Measurements from ENCODE around the gene EEFSEC. TPM values are rescaled to one million over a fixed set of nuclear protein-coding genes. Genes with fewer than 3 reads are reported as not detected.

Gene EEFSEC
- total RNA-seq, 4 donors from 2014 or later, result 9.1 to 17.4 (median 15.8) TPM

DNA sequence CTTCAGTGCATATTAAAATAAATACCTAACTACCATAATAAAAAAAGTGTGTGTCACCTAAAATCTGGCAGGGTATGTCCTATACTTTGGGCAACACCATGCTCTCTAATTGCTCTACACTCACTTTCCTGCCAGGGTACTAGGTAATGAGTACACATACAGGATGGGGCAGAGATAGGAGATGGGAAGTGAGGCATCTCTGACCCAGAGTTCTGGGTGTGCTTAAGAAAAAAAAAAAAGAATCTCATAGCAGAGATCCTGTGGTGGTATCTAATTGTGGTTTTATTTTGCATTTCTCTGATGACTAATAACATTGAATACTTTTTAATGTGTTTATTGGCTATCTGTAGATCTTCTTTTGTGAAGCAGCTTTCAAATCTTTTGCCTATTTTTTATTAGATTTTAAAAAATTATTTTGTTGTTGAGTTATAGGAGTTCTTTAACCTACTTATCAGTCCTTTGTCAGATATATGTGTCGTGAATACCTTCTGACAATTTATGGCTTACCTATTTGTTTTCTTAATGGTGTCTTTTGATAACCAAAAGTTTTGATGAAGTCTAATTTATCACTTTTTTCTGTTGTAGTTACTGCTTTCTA lies 48.0 kb downstream of the EEFSEC start:
- peak; percentile 14 for DNase-seq (ENCODE audit: extremely low spot score)
- 97% methylated on average over 1 of the region's 1 CpG for WGBS
- no peaks in the 10 kb centered on the region for H3K9me3 ChIP-seq
- intact Hi-C loops (cut with DNase I), result no loop called here
- H3K36me3 ChIP-seq, result no peaks in the 10 kb centered on the region
- H3K27ac ChIP-seq (replicated peaks in 1 of 4), result no peak overlapping the region
- H3K4me3 ChIP-seq, result no peak overlapping the region
- H3K27me3 ChIP-seq, result no peaks in the 10 kb centered on the region
- H3K4me1 ChIP-seq, result peaks cover 0 to 9% (median 4%) of the 10 kb centered on the region in 4 donors
- TF ChIP-seq POLR2AphosphoS5 (IDR thresholded peaks at IDR 0.05) (no peak), EP300 (IDR thresholded peaks at IDR 0.05) (no peak), POLR2A (IDR thresholded peaks at IDR 0.05; ENCODE audit: low read depth) (no peak)
- TF ChIP-seq, protein P1, sequence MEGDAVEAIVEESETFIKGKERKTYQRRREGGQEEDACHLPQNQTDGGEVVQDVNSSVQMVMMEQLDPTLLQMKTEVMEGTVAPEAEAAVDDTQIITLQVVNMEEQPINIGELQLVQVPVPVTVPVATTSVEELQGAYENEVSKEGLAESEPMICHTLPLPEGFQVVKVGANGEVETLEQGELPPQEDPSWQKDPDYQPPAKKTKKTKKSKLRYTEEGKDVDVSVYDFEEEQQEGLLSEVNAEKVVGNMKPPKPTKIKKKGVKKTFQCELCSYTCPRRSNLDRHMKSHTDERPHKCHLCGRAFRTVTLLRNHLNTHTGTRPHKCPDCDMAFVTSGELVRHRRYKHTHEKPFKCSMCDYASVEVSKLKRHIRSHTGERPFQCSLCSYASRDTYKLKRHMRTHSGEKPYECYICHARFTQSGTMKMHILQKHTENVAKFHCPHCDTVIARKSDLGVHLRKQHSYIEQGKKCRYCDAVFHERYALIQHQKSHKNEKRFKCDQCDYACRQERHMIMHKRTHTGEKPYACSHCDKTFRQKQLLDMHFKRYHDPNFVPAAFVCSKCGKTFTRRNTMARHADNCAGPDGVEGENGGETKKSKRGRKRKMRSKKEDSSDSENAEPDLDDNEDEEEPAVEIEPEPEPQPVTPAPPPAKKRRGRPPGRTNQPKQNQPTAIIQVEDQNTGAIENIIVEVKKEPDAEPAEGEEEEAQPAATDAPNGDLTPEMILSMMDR (IDR thresholded peaks at IDR 0.05), result no peak

DNA sequence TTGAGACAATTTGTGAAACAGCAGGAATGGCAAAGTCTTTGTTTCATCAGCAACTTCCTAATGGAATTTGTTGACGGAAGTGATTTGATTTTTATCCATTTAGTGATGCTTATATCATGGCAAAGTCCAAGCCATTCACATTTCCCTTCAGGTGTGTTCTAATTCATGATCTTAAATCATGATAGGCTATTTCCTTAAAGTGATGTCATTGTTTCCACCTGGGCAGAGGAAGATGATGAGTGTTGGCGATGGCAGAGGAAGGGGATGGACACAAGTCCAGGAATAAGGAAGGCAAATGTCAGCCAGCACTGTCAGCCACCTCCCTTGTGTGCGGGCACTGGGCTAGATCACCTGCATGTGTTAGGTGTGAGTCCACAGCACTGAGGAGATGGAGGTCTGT lies 49.9 kb downstream of the EEFSEC start:
- Histone ChIP-seq H3K4me3 (no peak overlapping the region), H3K36me3 (no peaks in the 10 kb centered on the region), H3K27me3 (no peaks in the 10 kb centered on the region), H3K27ac (replicated peaks in 1 of 4) (no peak overlapping the region), H3K9me3 (no peaks in the 10 kb centered on the region), H3K4me1 (peaks cover 0 to 4% (median 0%) of the 10 kb centered on the region in 4 donors)
- no peak for DNase-seq (ENCODE audit: extremely low spot score)
- TF ChIP-seq, protein P1 (IDR thresholded peaks at IDR 0.05), result no peak
- TF ChIP-seq POLR2AphosphoS5 (IDR thresholded peaks at IDR 0.05) (no peak), POLR2A (IDR thresholded peaks at IDR 0.05; ENCODE audit: low read depth) (no peak), EP300 (IDR thresholded peaks at IDR 0.05) (no peak)
- 98% methylated on average over 3 of the region's 3 CpGs for WGBS
- intact Hi-C loops (cut with DNase I), result no loop called here

DNA sequence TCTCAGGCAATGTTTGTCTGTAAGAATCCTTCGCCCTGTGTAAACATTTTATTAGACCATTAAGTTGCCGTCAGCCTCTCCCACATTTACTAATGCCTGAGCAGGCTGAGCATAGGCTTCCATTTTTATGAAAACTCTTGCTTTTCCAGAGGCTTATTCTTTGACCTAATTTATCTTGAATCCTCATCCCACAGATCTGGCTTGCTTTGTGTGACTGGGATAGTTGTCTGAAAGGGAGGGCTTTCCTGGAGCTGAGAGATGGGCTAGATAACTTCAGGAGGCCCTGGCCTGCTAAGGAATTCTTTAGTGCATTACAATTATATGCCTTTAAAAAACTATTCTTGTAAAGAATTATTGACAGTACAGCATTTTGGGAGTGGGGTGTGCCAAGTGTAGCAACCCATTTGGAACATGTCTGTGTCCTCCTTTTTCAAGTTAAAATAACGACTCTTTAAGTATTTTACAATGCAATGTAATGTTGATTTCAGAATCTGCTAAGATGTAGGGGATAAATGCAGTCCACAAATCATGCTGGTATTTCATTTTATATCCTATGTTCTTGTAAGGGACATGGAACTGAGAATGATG lies 52.4 kb downstream of the EEFSEC start:
- no peak for DNase-seq (ENCODE audit: extremely low spot score)

DNA sequence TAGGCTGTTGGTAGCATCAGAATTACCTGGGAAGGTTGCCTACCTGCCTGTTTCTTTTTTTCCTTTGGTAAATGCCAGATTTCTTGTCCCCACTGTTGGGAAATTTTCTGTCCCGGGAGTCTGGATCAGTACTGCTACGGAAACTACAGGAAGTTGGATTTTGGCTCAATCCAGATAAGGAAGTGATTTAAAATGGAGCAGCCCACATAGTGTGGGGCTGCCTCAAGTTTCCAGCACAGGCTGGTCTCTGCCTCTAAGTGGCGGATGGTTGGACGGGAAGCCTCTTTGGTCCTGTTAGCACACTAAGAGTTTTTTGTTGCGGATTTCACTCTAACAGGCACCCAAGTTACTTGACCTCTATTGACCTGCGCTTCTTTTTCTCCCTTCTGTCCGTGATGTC lies 54.7 kb downstream of the EEFSEC start:
- H3K36me3 ChIP-seq, result no peaks in the 10 kb centered on the region
- 90% methylated on average over 7 of the region's 7 CpGs for WGBS
- H3K27ac ChIP-seq (replicated peaks in 1 of 4), result no peak overlapping the region
- no peak for DNase-seq (ENCODE audit: extremely low spot score)
- no peak for TF ChIP-seq POLR2AphosphoS5 (IDR thresholded peaks at IDR 0.05)
- TF ChIP-seq EP300 (IDR thresholded peaks at IDR 0.05), result no peak
- no peak for TF ChIP-seq POLR2A (IDR thresholded peaks at IDR 0.05; ENCODE audit: low read depth)
- TF ChIP-seq, protein P1 (IDR thresholded peaks at IDR 0.05), result no peak
- H3K27me3 ChIP-seq, result no peaks in the 10 kb centered on the region
- H3K4me3 ChIP-seq, result no peak overlapping the region
- intact Hi-C loops (cut with DNase I), result no loop called here
- peaks cover 0 to 13% (median 5%) of the 10 kb centered on the region in 4 donors for H3K4me1 ChIP-seq
- no peaks in the 10 kb centered on the region for H3K9me3 ChIP-seq

More for the DNA sequence above, 52.4 kb downstream of the EEFSEC start:
- intact Hi-C loops (cut with DNase I), result no loop called here
- Histone ChIP-seq H3K27ac (replicated peaks in 1 of 4) (no peak overlapping the region), H3K4me1 (peaks cover 0 to 10% (median 2%) of the 10 kb centered on the region in 4 donors), H3K27me3 (no peaks in the 10 kb centered on the region), H3K4me3 (no peak overlapping the region), H3K36me3 (no peaks in the 10 kb centered on the region), H3K9me3 (no peaks in the 10 kb centered on the region)
- TF ChIP-seq POLR2AphosphoS5 (IDR thresholded peaks at IDR 0.05) (no peak), POLR2A (IDR thresholded peaks at IDR 0.05; ENCODE audit: low read depth) (no peak), EP300 (IDR thresholded peaks at IDR 0.05) (no peak)
- TF ChIP-seq, protein P1 (IDR thresholded peaks at IDR 0.05), result no peak
- 76% methylated on average over 3 of the region's 3 CpGs for WGBS
